Fibroblast of pulmonary artery (primary cell): ENCODE measurements around the gene API5.
A peak's percentile ranks its signal among the peaks of the same experiment; 100 is the strongest.

Experiments
- DNase-seq: peaks from one replicate; pipeline ENCODE4 v3.0.0-alpha.2; 2010; ENCODE audit warnings: low read depth
- H3K4me3 ChIP-seq: replicated peaks from 2 replicates; pipeline ENCODE4 v1.5.1; 2011; ENCODE audit warnings: low read depth, mild to moderate bottlenecking, control low read depth, low read length, moderate library complexity
- TF ChIP-seq, protein P1 (sequence below): IDR thresholded peaks from 2 replicates; pipeline ENCODE4 v1.5.1; 2011; ENCODE audit warnings: mild to moderate bottlenecking, control low read depth, low read length, inconsistent platforms; ENCODE audit errors: missing control alignments

The API5 gene

DNA sequence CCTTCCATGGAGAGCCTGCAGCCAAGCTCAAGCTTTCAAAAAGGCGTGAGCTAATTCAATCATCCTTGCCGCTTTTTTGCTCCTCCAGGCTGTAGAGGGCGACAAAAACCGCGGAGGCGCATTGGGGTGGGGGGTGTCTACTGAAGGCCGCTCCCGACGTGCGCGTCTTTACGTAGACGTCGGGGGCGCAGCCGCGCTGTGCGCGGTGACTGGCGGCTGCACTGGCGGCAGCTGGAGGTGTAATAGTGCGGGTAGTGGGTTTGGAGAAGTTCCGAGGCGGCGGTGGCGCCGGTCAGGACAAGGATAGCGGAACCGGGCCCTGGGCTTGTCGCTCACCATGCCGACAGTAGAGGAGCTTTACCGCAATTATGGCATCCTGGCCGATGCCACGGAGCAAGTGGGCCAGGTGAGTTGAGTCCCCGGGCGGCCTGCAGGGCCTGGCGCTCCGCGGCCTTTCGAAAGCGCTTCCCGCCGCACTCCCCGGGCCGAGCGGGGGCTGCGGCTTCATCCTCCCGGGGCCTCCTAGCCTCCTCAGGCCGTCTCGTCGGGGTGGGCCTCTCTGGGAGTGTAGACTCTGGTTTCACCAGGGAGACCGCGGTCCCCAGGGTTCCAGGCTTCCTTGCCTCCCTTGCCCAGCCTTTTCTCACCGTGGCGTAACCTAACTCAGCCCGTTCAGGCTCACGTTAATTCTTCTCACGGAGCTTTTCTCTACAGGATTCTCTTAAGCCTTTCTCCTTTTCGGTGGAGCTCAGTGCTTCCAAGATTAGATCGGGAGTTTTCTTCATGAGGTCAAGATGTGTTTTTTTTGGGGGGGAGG is at the start of gene API5:
TSS of gene API5 (plus strand) at position 206 of the 817 bp plus-strand sequence. CDS start at position 338, 132 bp downstream.
- peak within 1 kb of the TSS; percentile 96 for H3K4me3 ChIP-seq
- peak; percentile 96 for DNase-seq
- TF ChIP-seq, protein P1, sequence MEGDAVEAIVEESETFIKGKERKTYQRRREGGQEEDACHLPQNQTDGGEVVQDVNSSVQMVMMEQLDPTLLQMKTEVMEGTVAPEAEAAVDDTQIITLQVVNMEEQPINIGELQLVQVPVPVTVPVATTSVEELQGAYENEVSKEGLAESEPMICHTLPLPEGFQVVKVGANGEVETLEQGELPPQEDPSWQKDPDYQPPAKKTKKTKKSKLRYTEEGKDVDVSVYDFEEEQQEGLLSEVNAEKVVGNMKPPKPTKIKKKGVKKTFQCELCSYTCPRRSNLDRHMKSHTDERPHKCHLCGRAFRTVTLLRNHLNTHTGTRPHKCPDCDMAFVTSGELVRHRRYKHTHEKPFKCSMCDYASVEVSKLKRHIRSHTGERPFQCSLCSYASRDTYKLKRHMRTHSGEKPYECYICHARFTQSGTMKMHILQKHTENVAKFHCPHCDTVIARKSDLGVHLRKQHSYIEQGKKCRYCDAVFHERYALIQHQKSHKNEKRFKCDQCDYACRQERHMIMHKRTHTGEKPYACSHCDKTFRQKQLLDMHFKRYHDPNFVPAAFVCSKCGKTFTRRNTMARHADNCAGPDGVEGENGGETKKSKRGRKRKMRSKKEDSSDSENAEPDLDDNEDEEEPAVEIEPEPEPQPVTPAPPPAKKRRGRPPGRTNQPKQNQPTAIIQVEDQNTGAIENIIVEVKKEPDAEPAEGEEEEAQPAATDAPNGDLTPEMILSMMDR: peak; percentile 73

DNA sequence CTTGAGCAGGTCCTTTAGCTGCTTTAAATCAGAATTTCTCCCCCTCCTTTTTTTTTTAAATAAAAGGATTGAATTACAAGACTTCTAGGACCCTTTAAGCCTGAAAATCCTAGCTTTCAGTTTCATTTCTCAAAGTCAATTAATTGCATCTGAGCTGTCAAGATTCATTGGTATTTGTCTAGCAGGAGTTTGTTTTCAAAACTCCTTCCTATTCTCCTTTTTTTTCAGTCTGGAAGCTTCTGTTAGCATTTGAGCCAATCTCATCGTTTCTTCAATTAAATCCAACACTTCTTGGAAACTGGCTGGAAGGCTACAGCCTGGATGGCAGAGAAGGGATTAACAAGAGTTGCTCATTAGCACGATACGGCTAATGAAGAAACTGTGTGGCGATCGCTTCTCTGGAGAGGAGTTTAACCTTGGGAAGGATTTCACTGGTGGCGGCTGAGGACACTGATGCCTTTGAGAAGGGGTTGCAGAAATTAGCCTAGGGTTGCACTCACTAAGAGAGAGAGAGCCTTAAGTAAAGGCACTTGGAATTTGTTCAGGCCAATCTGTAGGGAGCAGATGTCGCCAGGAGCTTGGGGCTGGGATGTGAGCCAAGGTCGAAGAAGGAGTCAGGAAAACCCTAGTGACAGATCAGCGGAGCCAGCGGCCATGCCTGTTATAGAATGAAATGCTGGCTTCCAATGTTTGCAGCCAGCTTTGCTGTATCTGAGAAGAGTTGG is 43.8 kb upstream of the API5 start:
- TF ChIP-seq, protein P1: no peak
- no peak for DNase-seq
- H3K4me3 ChIP-seq: no peak overlapping the region

DNA sequence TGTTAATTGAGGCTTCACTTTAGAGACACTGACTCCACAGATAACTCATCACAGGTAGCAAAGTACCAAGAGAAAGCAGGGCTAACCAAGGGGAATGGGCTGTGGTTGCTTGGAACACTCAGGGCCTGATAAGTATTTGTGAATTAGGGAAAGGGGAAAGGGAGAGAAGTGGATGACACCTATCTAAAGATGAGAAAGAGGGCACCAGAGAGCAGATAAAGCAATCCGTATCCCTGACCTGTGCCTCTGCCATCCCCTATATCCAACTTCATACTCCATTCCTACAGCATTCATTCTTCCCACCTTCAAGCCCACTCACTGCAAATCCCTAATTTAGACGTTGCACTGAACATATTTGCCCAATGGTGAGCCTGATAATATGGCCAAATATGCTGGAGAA is 43.0 kb upstream of the API5 start:
- H3K4me3 ChIP-seq: no peak overlapping the region
- DNase-seq: no peak
- TF ChIP-seq, protein P1: no peak

DNA sequence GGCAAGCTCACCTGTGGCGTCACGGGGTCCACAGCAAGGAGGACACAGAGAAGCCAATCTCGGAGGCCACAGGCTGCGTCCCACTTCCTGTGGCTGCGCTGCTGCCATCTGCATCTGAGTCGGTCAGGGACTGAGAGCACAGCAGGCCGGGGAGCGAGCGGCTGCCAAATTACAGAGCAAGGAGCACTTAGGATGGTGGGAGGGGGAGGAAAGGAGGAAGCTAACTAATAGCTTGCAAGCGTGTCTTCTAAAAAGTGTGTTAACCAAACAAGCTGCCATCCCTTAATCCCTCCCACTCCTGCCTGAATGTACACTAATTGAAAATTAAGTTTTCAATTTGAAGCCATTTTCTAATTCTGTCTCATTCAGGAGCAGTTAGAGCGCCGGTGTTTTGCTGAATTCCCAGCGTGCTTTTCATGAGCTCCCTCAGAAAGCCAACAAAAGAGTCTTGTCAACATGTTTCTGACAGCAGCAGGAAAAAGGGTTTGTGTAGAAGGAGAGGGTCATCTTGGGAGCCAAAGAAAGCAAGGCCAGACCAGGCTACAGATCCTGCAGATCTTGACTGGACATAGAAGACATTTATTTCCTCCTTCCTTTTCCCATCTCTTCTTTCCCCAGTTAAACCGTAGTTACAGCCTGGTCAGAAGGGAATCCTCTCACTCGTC is 42.4 kb upstream of the API5 start:
- TF ChIP-seq, protein P1: no peak
- H3K4me3 ChIP-seq: no peak overlapping the region
- no peak for DNase-seq

DNA sequence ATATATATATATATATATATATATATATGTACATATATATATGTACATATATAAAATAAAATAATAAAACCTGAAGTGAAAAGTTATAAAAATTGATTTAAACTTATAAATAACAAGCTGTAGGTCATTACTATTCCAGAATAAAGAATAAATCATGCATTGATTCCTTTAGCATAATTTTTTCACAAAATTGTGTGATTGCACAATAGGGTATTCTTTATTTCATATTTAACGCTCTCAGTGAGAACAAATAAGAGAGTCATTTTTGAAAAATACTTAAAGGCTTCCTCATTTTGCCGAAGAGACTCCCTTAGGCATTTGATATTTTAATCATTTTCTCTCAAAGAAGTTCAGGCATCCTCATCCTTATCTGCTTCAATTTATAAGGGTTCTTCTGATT is 41.3 kb upstream of the API5 start:
- H3K4me3 ChIP-seq: no peak overlapping the region
- no peak for DNase-seq
- TF ChIP-seq, protein P1: no peak

DNA sequence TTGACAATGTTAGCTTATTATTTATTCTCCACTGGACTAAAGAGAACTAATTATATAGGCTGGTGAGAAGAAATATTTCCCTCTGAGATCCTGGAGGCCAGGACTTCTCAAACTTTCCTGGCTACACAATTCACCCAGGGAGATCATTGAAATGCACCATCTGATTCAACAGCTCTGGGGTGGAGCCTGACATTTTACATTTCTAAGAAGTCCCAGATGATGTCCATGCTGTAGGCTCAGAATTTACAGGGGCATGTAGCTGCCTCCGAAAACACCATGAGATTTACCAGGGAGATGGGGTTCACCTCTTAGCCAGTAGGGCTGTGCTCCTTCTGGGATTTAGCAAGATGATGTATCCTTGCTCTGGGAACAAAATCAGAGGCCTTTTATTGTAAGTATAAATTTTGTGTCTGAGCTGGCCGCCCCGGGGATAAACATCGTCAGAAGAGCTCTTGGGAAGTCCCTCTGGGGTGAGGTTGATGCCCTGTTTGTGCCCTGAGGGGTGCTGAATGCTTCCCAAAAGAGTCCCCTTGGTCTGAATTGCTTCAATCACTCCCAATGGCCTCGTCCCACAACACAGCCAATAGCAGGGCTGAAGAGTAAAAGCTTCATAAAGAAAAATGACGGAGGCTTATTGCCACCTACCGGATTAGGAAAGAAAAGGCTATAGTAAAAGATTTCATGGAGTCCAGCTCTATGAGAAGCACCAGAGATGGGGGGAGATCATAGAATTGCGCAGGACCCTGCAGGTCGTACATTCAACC is 33.4 kb upstream of the API5 start:
- no peak overlapping the region for H3K4me3 ChIP-seq
- DNase-seq: peak; percentile 52
- TF ChIP-seq, protein P1: peak; percentile 45
